Measurements from ENCODE around the gene OR5AS1. TPM values are rescaled to one million over a fixed set of nuclear protein-coding genes. Genes with fewer than 3 reads are reported as not detected.
"Not testable (repeated sequence)": the region's sequence is repeated elsewhere in the genome, so short reads cannot be mapped to it uniquely, and the experiment has no call there.

Gene OR5AS1
- total RNA-seq, 6 experiments from 2014 or later = not detected

GRCh38 chr11:56048480-56048879 lies 21.0 kb downstream of the OR5AS1 start:
- no peak for ATAC-seq
- Histone ChIP-seq H3K27ac (no peak overlapping the region), H3K4me1 (no peaks in the 10 kb centered on the region), H3K36me3 (no peaks in the 10 kb centered on the region), H3K9me3 (no peaks in the 10 kb centered on the region), H3K27me3 (no peaks in the 10 kb centered on the region), H3K4me3 (no peak overlapping the region)
- TF ChIP-seq POLR2A (IDR thresholded peaks at IDR 0.05) (no peak), CTCF (IDR thresholded peaks at IDR 0.05) (no peak)
- intact Hi-C loops (cut with DNase I) = no loop called here
- DNase-seq = no peak
- WGBS (ENCODE audit: insufficient coverage, low coverage, low lambda C conversion rate, missing lambda C conversion rate) = 60% methylated on average over 4 of the region's 4 CpGs

GRCh38 chr11:56049487-56049886 lies 22.0 kb downstream of the OR5AS1 start:
- H3K27me3 ChIP-seq = no peaks in the 10 kb centered on the region
- H3K27ac ChIP-seq = no peak overlapping the region
- ATAC-seq = no peak
- no peaks in the 10 kb centered on the region for H3K4me1 ChIP-seq
- DNase-seq = no peak
- no peak for TF ChIP-seq CTCF (IDR thresholded peaks at IDR 0.05)
- TF ChIP-seq POLR2A (IDR thresholded peaks at IDR 0.05) = no peak
- H3K4me3 ChIP-seq = no peak overlapping the region
- 45% methylated on average over 2 of the region's 2 CpGs for WGBS (ENCODE audit: insufficient coverage, low coverage, low lambda C conversion rate, missing lambda C conversion rate)
- H3K9me3 ChIP-seq = no peaks in the 10 kb centered on the region
- no peaks in the 10 kb centered on the region for H3K36me3 ChIP-seq
- intact Hi-C loops (cut with DNase I) = no loop called here

- H3K36me3 ChIP-seq; H3K4me3 ChIP-seq; intact Hi-C loops (cut with DNase I); ATAC-seq; H3K27ac ChIP-seq; H3K9me3 ChIP-seq; H3K4me1 ChIP-seq; DNase-seq; H3K27me3 ChIP-seq: not testable (repeated sequence)
- WGBS (ENCODE audit: insufficient coverage, low coverage, low lambda C conversion rate, missing lambda C conversion rate) = 8% methylated on average over 4 of the region's 4 CpGs
Observed at GRCh38 chr11:56056366-56056765, 28.9 kb downstream of the OR5AS1 start.

- intact Hi-C loops (cut with DNase I); ATAC-seq; H3K9me3 ChIP-seq; H3K27me3 ChIP-seq; H3K27ac ChIP-seq; H3K4me1 ChIP-seq; H3K36me3 ChIP-seq; H3K4me3 ChIP-seq; DNase-seq: not testable (repeated sequence)
- WGBS (ENCODE audit: insufficient coverage, low coverage, low lambda C conversion rate, missing lambda C conversion rate) = 10% methylated on average over 5 of the region's 7 CpGs
Observed at GRCh38 chr11:56057661-56058237, 30.3 kb downstream of the OR5AS1 start.

- DNase-seq; ATAC-seq; H3K4me3 ChIP-seq; H3K27ac ChIP-seq; H3K4me1 ChIP-seq; H3K9me3 ChIP-seq; H3K27me3 ChIP-seq; H3K36me3 ChIP-seq; intact Hi-C loops (cut with DNase I): not testable (repeated sequence)
- WGBS (ENCODE audit: insufficient coverage, low coverage, low lambda C conversion rate, missing lambda C conversion rate) = 54% methylated on average over 7 of the region's 7 CpGs
Observed at GRCh38 chr11:56058260-56058780, 30.9 kb downstream of the OR5AS1 start.

- Histone ChIP-seq H3K4me3 (no peak overlapping the region), H3K27ac (no peak overlapping the region), H3K4me1 (no peaks in the 10 kb centered on the region), H3K9me3 (no peaks in the 10 kb centered on the region), H3K36me3 (no peaks in the 10 kb centered on the region), H3K27me3 (no peaks in the 10 kb centered on the region)
- 35% methylated on average over 2 of the region's 2 CpGs for WGBS (ENCODE audit: insufficient coverage, low coverage, low lambda C conversion rate, missing lambda C conversion rate)
- no peak for DNase-seq
- ATAC-seq = no peak
- TF ChIP-seq CTCF (IDR thresholded peaks at IDR 0.05) (no peak), POLR2A (IDR thresholded peaks at IDR 0.05) (no peak)
- intact Hi-C loops (cut with DNase I) = no loop called here
Observed at GRCh38 chr11:56066980-56067379, 39.5 kb downstream of the OR5AS1 start.

Other genes starting within 250 kb of the OR5AS1 start
- not detected for gene OR5D14, start 232.1 kb upstream of the OR5AS1 start, total RNA-seq
- gene OR5L1, start 216.3 kb upstream of the OR5AS1 start, total RNA-seq = not detected
- gene OR5D18, start 208.0 kb upstream of the OR5AS1 start, total RNA-seq = not detected
- gene OR5L2, start 200.4 kb upstream of the OR5AS1 start, total RNA-seq = not detected
- gene OR5D16, start 188.9 kb upstream of the OR5AS1 start, total RNA-seq = not detected
- gene TRIM51, start 144.4 kb upstream of the OR5AS1 start, total RNA-seq = not detected
- gene OR5W2, start 113.1 kb upstream of the OR5AS1 start, total RNA-seq = not detected
- not detected for gene OR5I1, start 91.3 kb upstream of the OR5AS1 start, total RNA-seq
- not detected for gene OR10AG1, start 57.7 kb upstream of the OR5AS1 start, total RNA-seq
- gene OR5F1, start 33.0 kb upstream of the OR5AS1 start, total RNA-seq = not detected
- not detected for gene OR8I2, start 65.7 kb downstream of the OR5AS1 start, total RNA-seq
- not detected for gene OR8H2, start 76.0 kb downstream of the OR5AS1 start, total RNA-seq
- not detected for gene OR8H3, start 94.7 kb downstream of the OR5AS1 start, total RNA-seq
- not detected for gene OR8J3, start 112.5 kb downstream of the OR5AS1 start, total RNA-seq
- gene OR8K5, start 132.7 kb downstream of the OR5AS1 start, total RNA-seq = not detected
- not detected for gene OR5J2, start 149.0 kb downstream of the OR5AS1 start, total RNA-seq
- gene OR5T2, start 206.6 kb downstream of the OR5AS1 start, total RNA-seq = not detected
- gene OR5T3, start 224.6 kb downstream of the OR5AS1 start, total RNA-seq = not detected
- not detected for gene OR5T1, start 246.5 kb downstream of the OR5AS1 start, total RNA-seq

Measured in right lobe of liver (tissue), 6 donors.